PC-3 (cell line): ENCODE results near the gene MS4A4A. TPM values are rescaled to one million over a fixed set of nuclear protein-coding genes. Genes with fewer than 3 reads are reported as not detected.

Experiments used
- ATAC-seq: fragments of 200-7000 bp; cut with Tn5 transposase; 2 replicates; pipeline ENCODE4 v1.9.1; 2020; ENCODE audit warnings: mild to moderate bottlenecking, moderate library complexity
- BruUV-seq: library from RNA; stranded (reverse); fragments of 400-500 nt; replicated peaks from 2 replicates; lab custom pipeline; 2021; lab: Mats Ljungman, UMichigan
- CTCF ChIA-PET: fragments of 300-600 bp; sonication (Branson Sonifier 250); formaldehyde crosslinking; loops from one replicate; lab custom pipeline; 2022; ENCODE audit warnings: antibody characterized with exemption; lab: Charles Lee
- POLR2A ChIA-PET: fragments of 300-600 bp; sonication (Branson Sonifier 250); formaldehyde crosslinking; loops from one replicate; lab custom pipeline; 2022; ENCODE audit warnings: antibody characterized with exemption; ENCODE audit not compliant: unreplicated experiment; lab: Charles Lee
- DNase-seq: peaks from one replicate; pipeline ENCODE4 v3.0.0-alpha.2; 2015
- H2AFZ ChIP-seq: fragments of 300-600 bp; sonication (generic); 2 replicates; pipeline ENCODE4 v1.6.0; 2016; ENCODE audit warnings: antibody characterized with exemption, low read length
- H3F3A ChIP-seq: fragments of 300-600 bp; sonication (generic); one replicate; pipeline ENCODE4 v1.6.0; 2017; ENCODE audit warnings: antibody characterized with exemption, low read length, control low read depth, mild to moderate bottlenecking; ENCODE audit not compliant: unreplicated experiment
- H3K27ac ChIP-seq: fragments of 300-600 bp; sonication (generic); 2 replicates; pipeline ENCODE4 v1.5.1; 2016; ENCODE audit warnings: mild to moderate bottlenecking, low read length
- H3K27me3 ChIP-seq: fragments of 300-600 bp; sonication (generic); 2 replicates; pipeline ENCODE4 v1.6.1; 2016; ENCODE audit warnings: low read length, mixed read lengths
- H3K36me3 ChIP-seq: fragments of 300-600 bp; sonication (generic); 2 replicates; pipeline ENCODE4 v1.6.1; 2016; ENCODE audit warnings: low read depth, mixed run types, low read length, mixed read lengths
- H3K4me1 ChIP-seq: fragments of 300-600 bp; sonication (generic); 2 replicates; pipeline ENCODE4 v1.5.1; 2016; ENCODE audit warnings: low read length; ENCODE audit not compliant: insufficient read depth
- H3K4me2 ChIP-seq: fragments of 300-600 bp; sonication (generic); 2 replicates; pipeline ENCODE4 v1.6.0; 2016; ENCODE audit warnings: low read length
- H3K4me3 ChIP-seq: fragments of 300-600 bp; sonication (generic); 2 replicates; pipeline ENCODE4 v1.5.1; 2016; ENCODE audit warnings: mild to moderate bottlenecking, low read length, mixed read lengths
- H3K79me2 ChIP-seq: fragments of 300-600 bp; sonication (generic); 2 replicates; pipeline ENCODE4 v1.6.1; 2017; ENCODE audit warnings: low read length, mixed read lengths
- H3K9ac ChIP-seq: fragments of 300-600 bp; sonication (generic); 2 replicates; pipeline ENCODE4 v1.6.0; 2016; ENCODE audit warnings: mild to moderate bottlenecking, low read length
- H3K9me2 ChIP-seq: fragments of 300-600 bp; sonication (generic); replicated peaks from 2 replicates; pipeline ENCODE4 v1.6.1; 2016; ENCODE audit warnings: mixed run types, low read length, mixed read lengths
- H3K9me3 ChIP-seq: fragments of 300-600 bp; sonication (generic); 2 replicates; pipeline ENCODE4 v1.6.1; 2016; ENCODE audit warnings: low read length, mixed read lengths
- H4K20me1 ChIP-seq: fragments of 300-600 bp; sonication (generic); 2 replicates; pipeline ENCODE4 v1.6.1; 2016; ENCODE audit warnings: low read length, mixed read lengths
- EZH2 ChIP-seq: fragments of 300-600 bp; sonication (generic); IDR thresholded peaks from one replicate; pipeline ENCODE4 v1.6.1; 2017; ENCODE audit warnings: antibody characterized with exemption, mild to moderate bottlenecking, low read length; ENCODE audit not compliant: unreplicated experiment
- EZH2phosphoT487 ChIP-seq: fragments of 300-600 bp; sonication (generic); IDR thresholded peaks from 2 replicates; pipeline ENCODE4 v1.6.1; 2018; ENCODE audit warnings: mild to moderate bottlenecking, antibody characterized with exemption, low read length, borderline replicate concordance
- intact Hi-C: fragments of 100-400 bp; cut with micrococcal nuclease; formaldehyde crosslinking; loops from 2 replicates; pipeline ENCODE4 v1.9.0; 2023
- total RNA-seq: library from RNA; depleted of rRNA; stranded (reverse); fragments of >200 nt; gene quantifications from 2 replicates; pipeline ENCODE4 v1.2.3, GENCODE V29; 2014
- TF ChIP-seq, protein P1 (sequence below): fragments of 300-600 bp; sonication (generic); conservative IDR thresholded peaks from 2 replicates; pipeline ENCODE4 v1.5.1; 2017; ENCODE audit warnings: antibody characterized with exemption, low read depth, mild to moderate bottlenecking, low read length

Gene MS4A4A
- total RNA-seq, 1 experiment from 2014 or later = not detected

DNA sequence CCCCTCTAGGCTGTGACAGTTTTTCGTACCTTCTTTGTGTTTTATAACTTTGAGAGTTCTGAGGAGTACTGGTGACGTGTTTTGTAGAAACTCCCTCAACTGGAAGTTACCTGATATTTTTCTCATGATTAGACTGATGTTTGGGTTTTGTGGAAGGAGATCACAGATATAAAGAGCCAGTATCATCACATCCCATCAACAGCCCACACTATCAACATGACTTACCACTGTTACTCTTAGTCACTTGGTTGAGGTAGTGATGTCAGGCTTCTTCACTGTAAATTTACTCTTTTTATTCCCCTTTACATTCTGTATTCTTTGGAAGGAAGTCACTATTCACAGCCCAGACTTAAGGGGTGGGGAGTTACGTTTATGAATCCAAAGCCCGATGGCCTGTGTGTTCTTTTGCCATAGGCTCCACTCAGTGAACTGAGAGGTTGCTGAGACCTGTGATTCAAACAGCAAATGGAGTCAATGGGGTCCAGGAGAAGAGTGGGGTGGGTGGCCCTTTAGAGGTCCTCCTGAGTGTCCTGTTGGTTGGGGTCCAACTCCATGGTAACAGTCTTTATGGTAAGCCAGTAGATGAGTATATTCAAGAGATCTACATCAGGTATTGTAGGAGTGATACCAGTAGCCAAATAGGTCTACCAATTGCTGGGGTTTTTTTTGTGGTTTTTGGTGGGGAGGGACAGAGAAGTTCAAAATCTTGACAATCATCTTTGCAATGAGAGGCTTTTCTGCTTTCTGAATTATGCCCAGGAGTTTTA, 22.3 kb upstream of the MS4A4A start:
- Histone ChIP-seq H2AFZ (no peak overlapping the region), H3K27ac (no peak overlapping the region), H3K27me3 (no peaks in the 10 kb centered on the region), H3F3A (no peaks in the 10 kb centered on the region), H3K79me2 (no peaks in the 10 kb centered on the region), H3K36me3 (no peaks in the 10 kb centered on the region), H3K9me2 (no peaks in the 10 kb centered on the region), H3K9ac (no peak overlapping the region), H4K20me1 (no peaks in the 10 kb centered on the region), H3K4me3 (no peak overlapping the region), H3K4me1 (no peaks in the 10 kb centered on the region), H3K9me3 (peaks cover 16% of the 10 kb centered on the region), H3K4me2 (no peak overlapping the region)
- TF ChIP-seq EZH2 (no peak), EZH2phosphoT487 (no peak)
- TF ChIP-seq, protein P1, sequence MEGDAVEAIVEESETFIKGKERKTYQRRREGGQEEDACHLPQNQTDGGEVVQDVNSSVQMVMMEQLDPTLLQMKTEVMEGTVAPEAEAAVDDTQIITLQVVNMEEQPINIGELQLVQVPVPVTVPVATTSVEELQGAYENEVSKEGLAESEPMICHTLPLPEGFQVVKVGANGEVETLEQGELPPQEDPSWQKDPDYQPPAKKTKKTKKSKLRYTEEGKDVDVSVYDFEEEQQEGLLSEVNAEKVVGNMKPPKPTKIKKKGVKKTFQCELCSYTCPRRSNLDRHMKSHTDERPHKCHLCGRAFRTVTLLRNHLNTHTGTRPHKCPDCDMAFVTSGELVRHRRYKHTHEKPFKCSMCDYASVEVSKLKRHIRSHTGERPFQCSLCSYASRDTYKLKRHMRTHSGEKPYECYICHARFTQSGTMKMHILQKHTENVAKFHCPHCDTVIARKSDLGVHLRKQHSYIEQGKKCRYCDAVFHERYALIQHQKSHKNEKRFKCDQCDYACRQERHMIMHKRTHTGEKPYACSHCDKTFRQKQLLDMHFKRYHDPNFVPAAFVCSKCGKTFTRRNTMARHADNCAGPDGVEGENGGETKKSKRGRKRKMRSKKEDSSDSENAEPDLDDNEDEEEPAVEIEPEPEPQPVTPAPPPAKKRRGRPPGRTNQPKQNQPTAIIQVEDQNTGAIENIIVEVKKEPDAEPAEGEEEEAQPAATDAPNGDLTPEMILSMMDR = no peak
- no peak for ATAC-seq
- ChIA-PET CTCF (no interaction called here), POLR2A (no interaction called here)
- no peak for DNase-seq
- no TSS peak for BruUV-seq
- intact Hi-C loops = no loop called here

DNA sequence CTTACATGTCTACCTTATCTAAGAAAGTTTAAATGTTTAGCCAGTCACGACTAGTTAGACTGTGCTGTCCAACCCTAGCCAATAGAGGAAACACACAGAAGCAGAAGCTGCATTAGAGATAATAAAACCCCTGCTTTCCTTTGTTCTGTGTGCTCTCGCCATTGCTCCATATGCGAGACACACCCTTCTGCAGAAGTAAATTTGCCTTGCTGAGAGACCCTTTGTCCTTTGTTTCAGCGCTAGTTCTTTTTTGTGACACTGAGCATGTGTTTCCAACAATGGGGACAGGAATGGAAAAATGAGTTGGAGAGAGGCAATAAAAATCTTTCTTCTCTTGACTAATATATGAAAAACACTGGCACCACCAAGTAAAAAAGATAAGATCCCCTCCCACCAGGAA, 19.5 kb upstream of the MS4A4A start:
- Histone ChIP-seq H3K9ac (no peak overlapping the region), H3K4me1 (peaks cover 4% of the 10 kb centered on the region; the same call in 1 of the 2 replicates), H3K9me3 (peaks cover 12% of the 10 kb centered on the region; the same call in 1 of the 2 replicates), H2AFZ (no peak overlapping the region), H3K4me2 (no peak overlapping the region), H3K27me3 (no peaks in the 10 kb centered on the region), H3K4me3 (no peak overlapping the region), H3K79me2 (no peaks in the 10 kb centered on the region), H3F3A (no peaks in the 10 kb centered on the region), H3K9me2 (no peaks in the 10 kb centered on the region), H3K27ac (no peak overlapping the region), H3K36me3 (no peaks in the 10 kb centered on the region), H4K20me1 (no peaks in the 10 kb centered on the region)
- CTCF ChIA-PET = no interaction called here
- TF ChIP-seq EZH2phosphoT487 = no peak
- TF ChIP-seq EZH2 = no peak
- ATAC-seq (no peak), DNase-seq (no peak)
- no TSS peak for BruUV-seq
- intact Hi-C loops = no loop called here
- POLR2A ChIA-PET = no interaction called here

DNA sequence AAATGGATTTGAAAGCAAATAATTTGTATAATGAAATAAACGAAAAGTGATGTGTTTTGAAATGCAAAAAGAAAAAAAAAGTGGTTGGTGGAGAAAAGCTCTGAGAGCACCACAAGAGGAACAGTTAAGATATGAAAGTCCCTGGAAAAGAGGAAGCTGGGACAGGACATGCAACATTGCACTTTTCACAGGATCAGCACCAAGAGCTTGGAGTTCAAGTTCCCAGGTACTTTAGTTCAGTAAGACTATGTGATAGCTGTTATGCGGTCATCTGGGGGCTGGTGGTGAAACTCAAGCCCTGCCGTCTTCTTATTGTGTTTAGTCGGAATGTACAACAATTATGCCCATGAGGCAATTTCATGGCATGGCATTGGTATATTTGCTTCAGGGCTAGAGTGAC, 17.1 kb upstream of the MS4A4A start:
- intact Hi-C loops = no loop called here
- TF ChIP-seq EZH2phosphoT487 = no peak
- TF ChIP-seq EZH2 = no peak
- Histone ChIP-seq H4K20me1 (no peaks in the 10 kb centered on the region), H3K4me2 (no peak overlapping the region), H3K9ac (no peak overlapping the region), H3K27ac (no peak overlapping the region), H2AFZ (no peak overlapping the region), H3K4me3 (no peak overlapping the region), H3K9me3 (peaks cover 12% of the 10 kb centered on the region; the same call in 1 of the 2 replicates), H3K27me3 (peaks cover 19% of the 10 kb centered on the region), H3K36me3 (no peaks in the 10 kb centered on the region), H3K9me2 (no peaks in the 10 kb centered on the region), H3K4me1 (peaks cover 4% of the 10 kb centered on the region; the same call in 1 of the 2 replicates), H3K79me2 (no peaks in the 10 kb centered on the region), H3F3A (no peaks in the 10 kb centered on the region)
- no peak for ATAC-seq
- DNase-seq = no peak
- ChIA-PET POLR2A (no interaction called here), CTCF (no interaction called here)
- BruUV-seq = no TSS peak
